CD14-positive monocyte (primary cell): Measurements from ENCODE around the gene EGLN2. TPM values are rescaled to one million over a fixed set of nuclear protein-coding genes. Genes with fewer than 3 reads are reported as not detected.

Experiments used
- polyA plus RNA-seq, 3 donors: library from polyadenylated mRNA; depleted of rRNA in 1 of 3; unstranded in 2 of 3; stranded (reverse) in 1 of 3; fragments of 300-500 nt in 2 of 3; fragments of >200 nt in 1 of 3; fragmentation: Illumina TruSeq in 2 of 3; gene quantifications; 1 replicate in 2 of 3; 2 replicates in 1 of 3; pipeline ENCODE4 v1.2.3, GENCODE V29; 2012 to 2021

Gene EGLN2
- polyA plus RNA-seq, 3 donors = 60.6 to 76.8 (median 64.5) TPM

Other genes with a start within 250 kb of the EGLN2 start
- gene SHKBP1, start 222.3 kb upstream of the EGLN2 start, polyA plus RNA-seq = 100 to 1,000 TPM; 234 to 324 (median 284) TPM
- 10 to 100 TPM in 1 of 3 donors, 1 to 10 TPM in 2; 3.8 to 38.7 (median 8.0) TPM for gene LTBP4, start 197.8 kb upstream of the EGLN2 start, polyA plus RNA-seq
- 1 to 10 TPM in 1 of 3 donors, under 1 TPM in 2; 0.12 to 7.2 (median 0.45) TPM for gene NUMBL, start 108.5 kb upstream of the EGLN2 start, polyA plus RNA-seq
- 10 to 100 TPM; 16.0 to 44.0 (median 23.4) TPM for gene COQ8B, start 82.3 kb upstream of the EGLN2 start, polyA plus RNA-seq
- 1 to 10 TPM; 2.7 to 5.7 (median 2.9) TPM for gene ITPKC, start 82.1 kb upstream of the EGLN2 start, polyA plus RNA-seq
- gene ACTMAP, start 48.7 kb upstream of the EGLN2 start, polyA plus RNA-seq = 10 to 100 TPM in 1 of 3 donors, 1 to 10 TPM in 2; 4.3 to 13.0 (median 8.5) TPM
- 10 to 100 TPM; 27.9 to 78.3 (median 44.2) TPM for gene SNRPA, start 48.0 kb upstream of the EGLN2 start, polyA plus RNA-seq
- under 1 TPM in 1 of 3 donors, not detected in 2; 0.47 TPM for gene MIA, start 23.7 kb upstream of the EGLN2 start, polyA plus RNA-seq
- 100 to 1,000 TPM in 2 of 3 donors, 10 to 100 TPM in 1; 89.4 to 132 (median 108) TPM for gene RAB4B, start 20.9 kb upstream of the EGLN2 start, polyA plus RNA-seq
- not detected for gene CYP2A6, start 51.3 kb downstream of the EGLN2 start, polyA plus RNA-seq
- gene CYP2A7, start 83.0 kb downstream of the EGLN2 start, polyA plus RNA-seq = not detected
- not detected for gene CYP2B6, start 192.1 kb downstream of the EGLN2 start, polyA plus RNA-seq